Endothelial cell of umbilical vein (primary cell): ENCODE results near the gene RRP36.

Experiments used
- CTCF ChIP-seq, 2 donors: IDR thresholded peaks; 1 replicate in 1 of 2; 2 replicates in 1 of 2; pipeline ENCODE4 v1.5.1; 2011; ENCODE audit warnings: low read length in 2 of 2, mild to moderate bottlenecking in 2 of 2, moderate library complexity in 2 of 2, control low read depth in 1 of 2, inconsistent platforms in 1 of 2, low read depth in 1 of 2; ENCODE audit not compliant: insufficient read depth in 1 of 2; ENCODE audit errors: extremely low read depth in 1 of 2
- EZH2 ChIP-seq: IDR thresholded peaks from 2 replicates; pipeline ENCODE4 v1.6.1; 2012; ENCODE audit warnings: borderline replicate concordance, low read depth, mild to moderate bottlenecking, moderate library complexity, low read length, inconsistent platforms; ENCODE audit not compliant: severe bottlenecking
- FOS ChIP-seq: IDR thresholded peaks from 2 replicates; pipeline ENCODE4 v1.6.1; 2011; ENCODE audit warnings: mild to moderate bottlenecking, low read length, moderate library complexity, borderline replicate concordance; ENCODE audit not compliant: insufficient read depth
- MAX ChIP-seq: IDR thresholded peaks from 2 replicates; pipeline ENCODE4 v1.6.1; 2011; ENCODE audit not compliant: insufficient read depth, insufficient read length
- POLR2A ChIP-seq: IDR thresholded peaks from 2 replicates; pipeline ENCODE4 v1.6.1; 2012; ENCODE audit warnings: low read depth, mild to moderate bottlenecking, control low read depth, low read length

GRCh38 chr6:43011207-43011606 is 10.2 kb upstream of the RRP36 start:
- TF ChIP-seq POLR2A = no peak
- no peak for TF ChIP-seq CTCF (IDR thresholded peaks at IDR 0.05; ENCODE audit: extremely low read depth in 1 of 2, insufficient read depth in 1 of 2, low read depth in 1 of 2, low read length in 2 of 2)
- TF ChIP-seq FOS = no peak
- no peak for TF ChIP-seq MAX
- TF ChIP-seq EZH2 = no peak
